HFFc6 (cell line): Measurements from ENCODE around the gene GALC. TPM values are rescaled to one million over a fixed set of nuclear protein-coding genes. Genes with fewer than 3 reads are reported as not detected.

ENCODE experiments used
- DNase-seq: peaks from one replicate; pipeline ENCODE4 v3.0.0-alpha.2; 2018
- H3K27ac Mint-ChIP-seq: 2 replicates; pipeline ENCODE4 v1.8.0; 2020; ENCODE audit warnings: mild to moderate bottlenecking, mixed read lengths
- H3K27me3 Mint-ChIP-seq: 2 replicates; pipeline ENCODE4 v1.8.0; 2021; ENCODE audit warnings: mild to moderate bottlenecking, moderate library complexity, mixed read lengths; ENCODE audit not compliant: insufficient read depth
- H3K36me3 Mint-ChIP-seq: 2 replicates; pipeline ENCODE4 v1.8.0; 2021; ENCODE audit warnings: low read depth, mixed read lengths
- H3K4me1 Mint-ChIP-seq: 2 replicates; pipeline ENCODE4 v1.8.0; 2020; ENCODE audit warnings: low read depth, mixed read lengths
- H3K4me3 Mint-ChIP-seq: 2 replicates; pipeline ENCODE4 v1.8.0; 2020; ENCODE audit warnings: mild to moderate bottlenecking, moderate library complexity, mixed read lengths
- H3K9me3 Mint-ChIP-seq: 2 replicates; pipeline ENCODE4 v1.8.0; 2020; ENCODE audit warnings: mild to moderate bottlenecking, mixed read lengths
- long read RNA-seq: library from polyadenylated mRNA; unstranded; transcript quantifications from one replicate; pipeline ENCODE4 v2.0.0, GENCODE V29; 2019
- total RNA-seq, 6 experiments: library from RNA; stranded (reverse); fragmentation: NEBNext Ultra II Directional; extraction: Animal tissue kit (Norgen Biotek cat#: 25700); gene quantifications; 2 replicates in 1 of 6; 3 replicates in 5 of 6; pipeline ENCODE4 v1.2.3, GENCODE V29; 2021
- TF ChIP-seq, protein P1 (sequence below): fragments of 200-600 bp; sonication (generic); IDR thresholded peaks from 2 replicates; pipeline ENCODE4 v1.5.0; 2021; ENCODE audit warnings: antibody characterized with exemption, mild to moderate bottlenecking

Gene GALC
- 10 to 100 TPM in 5 of 6 experiments, 1 to 10 TPM in 1; 9.3 to 11.8 (median 10.8) TPM for total RNA-seq
- long read RNA-seq, transcript GALC-201 (17 exons, 3,883 nt): major isoform, 6 of 8 reads
- long read RNA-seq, partial matches to known transcripts: 1 of 8 reads
- long read RNA-seq, other reads (novel, unspliced or antisense): 0 of 8 reads

- DNase-seq: peak; percentile 89
- peak within 1 kb of the TSS; percentile 88 for H3K27ac Mint-ChIP-seq
- peak within 1 kb of the TSS; percentile 88 for H3K4me3 Mint-ChIP-seq
- H3K27me3 Mint-ChIP-seq: no peaks in the 10 kb centered on the region
- no peaks in the 10 kb centered on the region for H3K9me3 Mint-ChIP-seq
- no peaks in the 10 kb centered on the region for H3K36me3 Mint-ChIP-seq
- TF ChIP-seq, protein P1, sequence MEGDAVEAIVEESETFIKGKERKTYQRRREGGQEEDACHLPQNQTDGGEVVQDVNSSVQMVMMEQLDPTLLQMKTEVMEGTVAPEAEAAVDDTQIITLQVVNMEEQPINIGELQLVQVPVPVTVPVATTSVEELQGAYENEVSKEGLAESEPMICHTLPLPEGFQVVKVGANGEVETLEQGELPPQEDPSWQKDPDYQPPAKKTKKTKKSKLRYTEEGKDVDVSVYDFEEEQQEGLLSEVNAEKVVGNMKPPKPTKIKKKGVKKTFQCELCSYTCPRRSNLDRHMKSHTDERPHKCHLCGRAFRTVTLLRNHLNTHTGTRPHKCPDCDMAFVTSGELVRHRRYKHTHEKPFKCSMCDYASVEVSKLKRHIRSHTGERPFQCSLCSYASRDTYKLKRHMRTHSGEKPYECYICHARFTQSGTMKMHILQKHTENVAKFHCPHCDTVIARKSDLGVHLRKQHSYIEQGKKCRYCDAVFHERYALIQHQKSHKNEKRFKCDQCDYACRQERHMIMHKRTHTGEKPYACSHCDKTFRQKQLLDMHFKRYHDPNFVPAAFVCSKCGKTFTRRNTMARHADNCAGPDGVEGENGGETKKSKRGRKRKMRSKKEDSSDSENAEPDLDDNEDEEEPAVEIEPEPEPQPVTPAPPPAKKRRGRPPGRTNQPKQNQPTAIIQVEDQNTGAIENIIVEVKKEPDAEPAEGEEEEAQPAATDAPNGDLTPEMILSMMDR: no peak; the same call in 1 of the 2 replicates
- peaks cover 22% of the 10 kb centered on the region for H3K4me1 Mint-ChIP-seq
Observed at GRCh38 chr14:87992718-87993628, at the start of gene GALC. TSS of gene GALC (minus strand) at chr14:87993182. CDS start at chr14:87993164, 18 bp downstream.

DNA sequence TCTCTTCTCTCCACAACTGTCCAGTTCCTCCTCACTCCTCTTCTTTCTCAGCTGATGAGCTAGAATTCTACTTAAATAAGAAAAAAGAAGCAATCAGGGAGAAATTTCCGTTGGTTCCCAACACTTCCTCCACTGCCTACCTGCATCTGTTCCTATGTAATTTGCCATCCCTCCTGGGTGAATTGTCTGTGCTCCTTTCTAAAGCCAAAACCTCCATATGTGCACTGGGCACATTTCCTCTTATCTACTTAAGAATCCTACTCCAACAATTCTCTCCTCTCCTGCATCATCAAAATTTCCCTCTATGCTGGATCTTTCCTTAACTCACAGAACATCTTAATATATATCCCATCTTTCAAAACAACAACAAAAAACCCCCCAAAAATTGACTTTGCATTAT, 47.2 kb upstream of the GALC start:
- TF ChIP-seq, protein P1: no peak
- H3K9me3 Mint-ChIP-seq: no peaks in the 10 kb centered on the region; the same call in 1 of the 2 replicates
- no peak for DNase-seq
- H3K4me1 Mint-ChIP-seq: no peaks in the 10 kb centered on the region
- no peak overlapping the region for H3K27ac Mint-ChIP-seq
- no peaks in the 10 kb centered on the region for H3K27me3 Mint-ChIP-seq
- H3K4me3 Mint-ChIP-seq: no peak overlapping the region
- H3K36me3 Mint-ChIP-seq: no peaks in the 10 kb centered on the region

GRCh38 chr14:88039197-88039596, 46.2 kb upstream of the GALC start:
- Mint-ChIP-seq H3K9me3 (no peaks in the 10 kb centered on the region; the same call in 1 of the 2 replicates), H3K36me3 (no peaks in the 10 kb centered on the region), H3K4me1 (no peaks in the 10 kb centered on the region), H3K4me3 (no peak overlapping the region), H3K27me3 (no peaks in the 10 kb centered on the region), H3K27ac (no peak overlapping the region)
- no peak for DNase-seq
- TF ChIP-seq, protein P1: no peak

GRCh38 chr14:88037325-88037724, 44.3 kb upstream of the GALC start:
- no peaks in the 10 kb centered on the region for H3K27me3 Mint-ChIP-seq
- no peak overlapping the region for H3K27ac Mint-ChIP-seq
- H3K4me1 Mint-ChIP-seq: no peaks in the 10 kb centered on the region
- H3K4me3 Mint-ChIP-seq: no peak overlapping the region
- TF ChIP-seq, protein P1: no peak
- no peak for DNase-seq
- H3K9me3 Mint-ChIP-seq: no peaks in the 10 kb centered on the region; the same call in 1 of the 2 replicates
- H3K36me3 Mint-ChIP-seq: no peaks in the 10 kb centered on the region

- H3K9me3 Mint-ChIP-seq: no peaks in the 10 kb centered on the region; the same call in 1 of the 2 replicates
- H3K4me1 Mint-ChIP-seq: no peaks in the 10 kb centered on the region
- DNase-seq: no peak
- H3K4me3 Mint-ChIP-seq: no peak overlapping the region
- no peaks in the 10 kb centered on the region for H3K27me3 Mint-ChIP-seq
- no peaks in the 10 kb centered on the region for H3K36me3 Mint-ChIP-seq
- TF ChIP-seq, protein P1: no peak
- no peak overlapping the region for H3K27ac Mint-ChIP-seq
Observed at GRCh38 chr14:88036422-88036821, 43.4 kb upstream of the GALC start.
